Endothelial cell of umbilical vein (primary cell): Measurements from ENCODE around the gene DPP3. TPM values are rescaled to one million over a fixed set of nuclear protein-coding genes. Genes with fewer than 3 reads are reported as not detected.

ENCODE experiments used
- BruUV-seq: library from RNA; stranded (reverse); fragments of 400-500 nt; replicated peaks from 2 replicates; lab custom pipeline; 2021; lab: Mats Ljungman, UMichigan
- CTCF ChIA-PET: fragments of 300-600, 350-600 bp; sonication (Branson Sonifier 250); formaldehyde crosslinking; loops from one replicate; lab custom pipeline; 2021; ENCODE audit warnings: antibody characterized with exemption, inconsistent platforms; lab: Charles Lee
- POLR2A ChIA-PET: fragments of 300-600, 350-600 bp; sonication (Branson Sonifier 250); formaldehyde crosslinking; loops from one replicate; lab custom pipeline; 2021; ENCODE audit warnings: antibody characterized with exemption, inconsistent platforms; lab: Charles Lee
- DNase-seq: peaks from one replicate; pipeline ENCODE4 v3.0.0-alpha.2; 2011; ENCODE audit warnings: low read depth, low spot score
- FAIRE-seq: peaks from 2 replicates; lab custom pipeline; 2011; peaks lifted over from hg19 to GRCh38; lab: Jason Lieb, UNC
- H2AFZ ChIP-seq: 2 replicates; pipeline ENCODE4 v1.6.0; 2012; ENCODE audit warnings: low read depth, low read length, control low read depth, inconsistent platforms
- H3K27ac ChIP-seq: 2 replicates; pipeline ENCODE4 v1.5.1; 2011; ENCODE audit warnings: low read depth, mild to moderate bottlenecking, control low read depth, low read length, moderate library complexity; ENCODE audit not compliant: insufficient read depth
- H3K27me3 ChIP-seq, 2 experiments: 2 replicates each; pipeline versions ENCODE4 v1.6.0 to v1.6.1; 2011; ENCODE audit warnings: low read length in 2 of 2, mixed read lengths in 1 of 2; ENCODE audit not compliant: control insufficient read depth in 2 of 2, insufficient read depth in 2 of 2
- H3K36me3 ChIP-seq, 2 experiments: 2 replicates in 1 of 2; 3 replicates in 1 of 2; pipeline ENCODE4 v1.5.1; 2011; ENCODE audit warnings: low read length in 2 of 2, mild to moderate bottlenecking in 1 of 2, moderate library complexity in 1 of 2; ENCODE audit not compliant: control insufficient read depth in 2 of 2, insufficient read depth in 2 of 2; ENCODE audit errors: extremely low read depth in 1 of 2
- H3K4me1 ChIP-seq: 3 replicates; pipeline ENCODE4 v1.5.1; 2011; ENCODE audit warnings: mild to moderate bottlenecking, low read length; ENCODE audit not compliant: control insufficient read depth, insufficient read depth; ENCODE audit errors: extremely low read depth
- H3K4me2 ChIP-seq: 2 replicates; pipeline ENCODE4 v1.6.1; 2011; ENCODE audit warnings: low read length, control low read depth, mixed read lengths; ENCODE audit not compliant: insufficient read depth
- H3K4me3 ChIP-seq, 3 experiments: fragments of 200-600 bp in 1 of 3; sonication (generic), shearing (Covaris generic) in 1 of 3; replicated peaks in 1 of 3; 2 replicates each; pipeline ENCODE4 v1.5.1; 2011 to 2016; ENCODE audit warnings: control low read depth in 3 of 3, low read length in 3 of 3, mild to moderate bottlenecking in 2 of 3, inconsistent platforms in 1 of 3, low read depth in 1 of 3, moderate library complexity in 1 of 3; ENCODE audit not compliant: insufficient read depth in 1 of 3
- H3K79me2 ChIP-seq: 2 replicates; pipeline ENCODE4 v1.6.0; 2012; ENCODE audit warnings: low read length, inconsistent platforms; ENCODE audit not compliant: control insufficient read depth, insufficient read depth
- H3K9ac ChIP-seq: replicated peaks from 2 replicates; pipeline ENCODE3; 2011; ENCODE audit warnings: low read length, control low read depth; ENCODE audit not compliant: insufficient read depth; ENCODE audit errors: extremely low read depth
- H3K9me1 ChIP-seq: replicated peaks from 3 replicates; pipeline ENCODE4 v1.6.0; 2011; ENCODE audit warnings: mild to moderate bottlenecking, low read length; ENCODE audit not compliant: control insufficient read depth, insufficient read depth; ENCODE audit errors: extremely low read depth
- H3K9me3 ChIP-seq: replicated peaks from 2 replicates; pipeline ENCODE4 v1.5.1; 2012; ENCODE audit warnings: low read length, inconsistent platforms; ENCODE audit not compliant: control insufficient read depth, insufficient read depth
- H4K20me1 ChIP-seq: replicated peaks from 2 replicates; pipeline ENCODE3; 2011; ENCODE audit warnings: mild to moderate bottlenecking, low read length; ENCODE audit not compliant: control insufficient read depth, insufficient read depth; ENCODE audit errors: extremely low read depth
- CTCF ChIP-seq, 2 donors: IDR thresholded peaks; 1 replicate in 1 of 2; 2 replicates in 1 of 2; pipeline ENCODE4 v1.5.1; 2011; ENCODE audit warnings: low read length in 2 of 2, mild to moderate bottlenecking in 2 of 2, moderate library complexity in 2 of 2, control low read depth in 1 of 2, inconsistent platforms in 1 of 2, low read depth in 1 of 2; ENCODE audit not compliant: insufficient read depth in 1 of 2; ENCODE audit errors: extremely low read depth in 1 of 2
- EZH2 ChIP-seq: IDR thresholded peaks from 2 replicates; pipeline ENCODE4 v1.6.1; 2012; ENCODE audit warnings: borderline replicate concordance, low read depth, mild to moderate bottlenecking, moderate library complexity, low read length, inconsistent platforms; ENCODE audit not compliant: severe bottlenecking
- FOS ChIP-seq: IDR thresholded peaks from 2 replicates; pipeline ENCODE4 v1.6.1; 2011; ENCODE audit warnings: mild to moderate bottlenecking, low read length, moderate library complexity, borderline replicate concordance; ENCODE audit not compliant: insufficient read depth
- GATA2 ChIP-seq: IDR thresholded peaks from 2 replicates; pipeline ENCODE4 v1.7.0; 2011; ENCODE audit warnings: low read depth, mild to moderate bottlenecking, moderate library complexity, mixed read lengths, low read length; ENCODE audit not compliant: insufficient read length, insufficient read depth
- JUN ChIP-seq: IDR thresholded peaks from 2 replicates; pipeline ENCODE4 v1.6.1; 2011; ENCODE audit warnings: borderline replicate concordance, low read depth; ENCODE audit not compliant: insufficient read length, insufficient read depth
- MAX ChIP-seq: IDR thresholded peaks from 2 replicates; pipeline ENCODE4 v1.6.1; 2011; ENCODE audit not compliant: insufficient read depth, insufficient read length
- MYC ChIP-seq: IDR thresholded peaks from one replicate; pipeline ENCODE4 v1.6.1; 2011; ENCODE audit warnings: mild to moderate bottlenecking, low read depth, low read length
- POLR2A ChIP-seq: IDR thresholded peaks from 2 replicates; pipeline ENCODE4 v1.6.1; 2012; ENCODE audit warnings: low read depth, mild to moderate bottlenecking, control low read depth, low read length
- POLR2AphosphoS5 ChIP-seq: IDR thresholded peaks from 2 replicates; pipeline ENCODE4 v1.6.1; 2012; ENCODE audit warnings: low read depth, mild to moderate bottlenecking, control low read depth, low read length, moderate library complexity; ENCODE audit not compliant: insufficient read depth
- dilution Hi-C: fragments of 300-500 bp; cut with MboI; formaldehyde crosslinking; loops from one replicate; pipeline ENCODE4 v1.15.0; 2019; ENCODE audit warnings: low sequenced_read_pairs; ENCODE audit not compliant: extremely low pct_ligation_motif_present
- intact Hi-C: fragments of 100-400 bp; cut with micrococcal nuclease; formaldehyde crosslinking; loops from one replicate; pipeline ENCODE4 v1.10.0; 2022
- polyA plus RNA-seq, 4 experiments: library from polyadenylated mRNA; depleted of rRNA in 3 of 4; stranded (reverse) in 3 of 4; unstranded in 1 of 4; fragments of >200 nt; gene quantifications; 2 replicates each; pipeline versions ENCODE4 v1.2.1 to v1.2.3, GENCODE V29; 2011 to 2012; ENCODE audit warnings: missing spikeins in 1 of 4
- total RNA-seq: library from RNA; stranded (reverse); gene quantifications from 2 replicates; pipeline ENCODE4 v1.2.3, GENCODE V29; 2021

DPP3 gene
- total and polyA plus RNA-seq, 2 donors (not counting 3 experiments of a cell fraction or from before 2014, with no cell fraction given) = 46.4 to 50.4 TPM

- Histone ChIP-seq H3K79me2 (peaks cover 5% of the 10 kb centered on the region), H3K4me3 (peak within 1 kb of the TSS; percentile 70 to 81 (median 78)), H3K4me1 (peaks cover 33% of the 10 kb centered on the region), H3K4me2 (peak within 1 kb of the TSS; percentile 91), H3K27me3 (no peaks in the 10 kb centered on the region), H3K27ac (peak within 1 kb of the TSS; percentile 62), H3K36me3 (peaks cover 0 to 6% of the 10 kb centered on the region in 2 experiments), H2AFZ (peak within 1 kb of the TSS; percentile 93), H3K9ac (peak within 1 kb of the TSS; percentile 85), H4K20me1 (no peaks in the 10 kb centered on the region), H3K9me1 (no peaks in the 10 kb centered on the region), H3K9me3 (no peaks in the 10 kb centered on the region)
- dilution Hi-C loops = no loop called here
- peak; percentile 100 for FAIRE-seq
- ChIA-PET CTCF (interaction anchor here (0.7 to 2.2 kb wide), 6 partner anchors 9 to 132 kb away, joined by 3 to 25 read pairs (median 3); partner anchors contain the start of genes CTSF, MRPL11, RBM4 and RBM4B), POLR2A (interaction anchor here (0.6 to 1.9 kb wide), 7 partner anchors 14 to 145 kb away, joined by 3 to 9 read pairs (median 4); partner anchors contain the start of genes RBM14, RBM4 and RBM4B)
- DNase-seq = peak; percentile 99
- TF ChIP-seq CTCF (IDR thresholded peaks at IDR 0.05; ENCODE audit: extremely low read depth in 1 of 2, insufficient read depth in 1 of 2, low read depth in 1 of 2, low read length in 2 of 2) (no peak), POLR2A (peak; percentile 90), POLR2AphosphoS5 (peak; percentile 96), MAX (peak; percentile 23), GATA2 (no peak), MYC (no peak), FOS (no peak), JUN (no peak), EZH2 (no peak)
- BruUV-seq = no TSS peak
- intact Hi-C loops = loop anchor here (1.0 to 2.0 kb wide), 2 partner anchors 65 to 70 kb away; partner anchors contain the start of genes DPP3 and RBM14
Observed at GRCh38 chr11:66545701-66546367, 65.6 kb downstream of the DPP3 start, which contains the start of gene ZDHHC24. Gene ZDHHC24, minus strand, starts transcription at chr11:66546048. Its CDS starts 45 bp downstream, at chr11:66546003.
